NT2/D1 (cell line): ENCODE data around the gene RERG.

ENCODE experiments used
- YY1 ChIP-seq: IDR thresholded peaks from 2 replicates; pipeline ENCODE4 v1.6.1; 2011; ENCODE audit not compliant: insufficient read length, insufficient read depth
- ZNF274 ChIP-seq: IDR thresholded peaks from 2 replicates; pipeline ENCODE4 v1.6.1; 2011; ENCODE audit warnings: mild to moderate bottlenecking, low read depth, low read length

GRCh38 chr12:15225136-15225862 is 4.1 kb upstream of the RERG start:
- TF ChIP-seq YY1 (no peak), ZNF274 (no peak)
